NT2/D1 (cell line): ENCODE results near the gene IMMT.

Source experiments
- SUZ12 ChIP-seq: IDR thresholded peaks from 2 replicates; pipeline ENCODE4 v1.6.1; 2011; ENCODE audit not compliant: insufficient read length, insufficient read depth; ENCODE audit errors: extremely low read depth
- YY1 ChIP-seq: IDR thresholded peaks from 2 replicates; pipeline ENCODE4 v1.6.1; 2011; ENCODE audit not compliant: insufficient read length, insufficient read depth
- ZNF274 ChIP-seq: IDR thresholded peaks from 2 replicates; pipeline ENCODE4 v1.6.1; 2011; ENCODE audit warnings: mild to moderate bottlenecking, low read depth, low read length

DNA sequence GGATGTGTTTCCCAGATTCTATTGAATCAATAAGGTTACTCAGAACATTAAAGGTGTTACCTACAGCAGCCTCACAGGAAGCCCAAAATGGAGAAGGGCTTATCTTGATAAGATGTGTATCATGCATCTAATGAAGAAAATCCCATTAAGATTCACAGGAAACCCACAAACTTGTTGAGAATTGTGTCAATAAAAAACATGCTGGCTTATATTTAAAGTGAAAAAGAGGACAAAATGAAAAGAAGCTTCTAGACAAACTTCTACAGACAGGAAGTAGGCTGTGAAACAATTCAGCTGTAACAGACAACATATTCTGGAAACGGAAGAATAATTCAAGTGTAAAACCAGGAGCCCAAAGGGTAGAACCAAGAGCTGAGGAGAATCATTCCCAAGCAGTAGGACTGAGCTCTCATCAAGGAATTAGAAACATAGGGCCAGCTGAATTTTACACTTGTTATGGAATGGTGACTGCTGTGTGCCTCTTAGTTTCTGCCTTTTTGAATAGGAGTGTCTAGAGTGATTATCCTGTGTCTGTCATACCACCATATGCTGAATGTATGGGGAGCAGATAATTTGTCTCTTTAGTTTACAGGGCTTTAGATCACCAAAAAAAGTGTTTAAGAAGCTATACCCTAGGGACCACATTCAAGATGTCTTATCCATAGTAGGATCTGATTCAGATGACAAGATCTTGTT, 9.6 kb downstream of the IMMT start:
- no peak for TF ChIP-seq YY1
- TF ChIP-seq SUZ12: no peak
- no peak for TF ChIP-seq ZNF274
